ENCODE measurements around the gene KLHL42.

The KLHL42 gene

DNA sequence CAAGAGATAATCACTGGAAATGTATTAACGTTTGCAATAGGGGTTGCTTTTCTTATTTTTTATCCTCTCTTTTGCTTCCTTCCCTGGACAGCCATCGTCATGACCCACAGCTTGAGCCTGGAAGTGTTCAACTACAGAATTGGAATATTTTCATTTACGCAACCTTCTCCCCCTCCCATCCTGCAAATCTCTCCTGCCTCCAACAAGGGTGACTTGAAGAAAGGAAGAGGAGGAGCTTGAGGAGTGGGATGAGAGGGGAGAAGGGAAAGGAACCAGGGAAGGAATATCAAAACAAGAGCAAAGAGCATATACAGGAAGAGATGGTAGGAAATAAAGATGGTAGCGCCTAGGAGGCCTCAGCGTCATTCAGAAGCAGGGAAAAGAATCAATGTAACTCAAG, 1.6 kb downstream of the KLHL42 start:
- Histone ChIP-seq H3K27me3 (replicated peaks; ENCODE audit: control insufficient read depth, insufficient read depth, low read length) (no peaks in the 10 kb centered on the region), H3K9me3 (ENCODE audit: control insufficient read depth, low read length) (no peaks in the 10 kb centered on the region), H3K36me3 (ENCODE audit: control insufficient read depth, insufficient read depth, low read length, severe bottlenecking) (peaks cover 5% of the 10 kb centered on the region), H3K4me3 (ENCODE audit: low read length) (peak overlapping the region; percentile 85), H3K9ac (ENCODE audit: low read length) (peak overlapping the region; percentile 89), H3K4me1 (ENCODE audit: control insufficient read depth, insufficient read depth, low read length) (peaks cover 25% of the 10 kb centered on the region)
- peak; percentile 40 for DNase-seq (ENCODE audit: low read depth)

DNA sequence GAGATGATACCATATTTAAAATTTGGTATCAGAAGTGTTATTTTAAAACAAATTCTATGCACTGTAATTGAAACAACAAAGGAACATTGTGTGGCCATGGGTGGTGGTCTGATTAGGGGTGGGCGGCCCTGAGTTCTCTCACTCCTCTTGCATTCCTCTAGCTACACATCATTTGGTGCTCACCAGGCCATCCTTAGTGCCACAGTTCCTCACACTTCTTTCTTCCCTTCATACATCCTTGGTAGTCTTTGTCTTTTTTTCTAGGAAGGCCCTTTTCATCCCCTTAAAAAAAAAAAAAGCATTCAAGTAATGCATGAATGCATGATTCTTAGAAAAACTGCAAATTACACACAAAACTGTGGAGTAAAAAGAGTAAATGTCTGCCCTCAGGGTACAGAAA, 2.4 kb downstream of the KLHL42 start:
- H3K9me3 ChIP-seq (ENCODE audit: control insufficient read depth, low read length): no peaks in the 10 kb centered on the region
- peaks cover 25% of the 10 kb centered on the region for H3K4me1 ChIP-seq (ENCODE audit: control insufficient read depth, insufficient read depth, low read length)
- peak; percentile 6 for DNase-seq (ENCODE audit: low read depth)
- H3K9ac ChIP-seq (ENCODE audit: low read length): no peak overlapping the region
- no peak overlapping the region for H3K4me3 ChIP-seq (ENCODE audit: low read length)
- H3K36me3 ChIP-seq (ENCODE audit: control insufficient read depth, insufficient read depth, low read length, severe bottlenecking): peaks cover 5% of the 10 kb centered on the region
- H3K27me3 ChIP-seq (replicated peaks; ENCODE audit: control insufficient read depth, insufficient read depth, low read length): no peaks in the 10 kb centered on the region

DNA sequence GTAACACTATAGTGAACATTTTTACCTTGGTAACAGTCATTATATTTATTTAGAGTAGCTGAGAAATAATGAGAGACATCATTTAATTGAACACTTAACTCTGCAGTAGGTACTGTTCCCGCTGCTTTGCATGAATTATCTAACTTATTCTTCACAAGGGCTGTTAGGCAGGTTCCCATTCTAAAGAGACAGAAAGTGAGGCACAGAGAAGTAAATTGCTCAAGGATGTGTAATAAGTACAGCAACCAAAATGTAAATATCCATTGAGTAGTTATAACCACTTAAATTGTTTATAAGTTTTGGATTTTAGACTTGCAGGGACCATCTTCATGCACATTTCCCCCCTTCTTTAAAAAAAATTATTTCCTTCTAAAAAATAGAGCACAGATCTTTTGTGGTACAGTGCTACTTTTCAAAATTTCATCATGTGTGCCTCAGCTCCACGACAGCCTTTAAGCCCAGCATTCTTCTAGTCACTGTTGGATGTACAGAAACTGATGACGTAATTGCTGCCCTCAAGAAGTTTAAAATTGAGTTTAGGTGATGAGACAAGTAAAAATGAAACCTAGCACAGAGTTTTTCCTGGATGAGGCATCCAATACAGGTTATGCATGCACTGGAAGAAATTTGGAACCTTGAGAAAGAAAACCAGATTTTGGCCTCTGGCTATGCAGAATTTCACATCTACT, 6.0 kb downstream of the KLHL42 start:
- H3K4me3 ChIP-seq (ENCODE audit: low read length): no peak overlapping the region
- H3K27me3 ChIP-seq (replicated peaks; ENCODE audit: control insufficient read depth, insufficient read depth, low read length): no peaks in the 10 kb centered on the region
- peak; percentile 69 for DNase-seq (ENCODE audit: low read depth)
- peaks cover 14% of the 10 kb centered on the region for H3K4me1 ChIP-seq (ENCODE audit: control insufficient read depth, insufficient read depth, low read length)
- H3K36me3 ChIP-seq (ENCODE audit: control insufficient read depth, insufficient read depth, low read length, severe bottlenecking): peaks cover 5% of the 10 kb centered on the region
- no peak overlapping the region for H3K9ac ChIP-seq (ENCODE audit: low read length)
- H3K9me3 ChIP-seq (ENCODE audit: control insufficient read depth, low read length): no peaks in the 10 kb centered on the region

DNA sequence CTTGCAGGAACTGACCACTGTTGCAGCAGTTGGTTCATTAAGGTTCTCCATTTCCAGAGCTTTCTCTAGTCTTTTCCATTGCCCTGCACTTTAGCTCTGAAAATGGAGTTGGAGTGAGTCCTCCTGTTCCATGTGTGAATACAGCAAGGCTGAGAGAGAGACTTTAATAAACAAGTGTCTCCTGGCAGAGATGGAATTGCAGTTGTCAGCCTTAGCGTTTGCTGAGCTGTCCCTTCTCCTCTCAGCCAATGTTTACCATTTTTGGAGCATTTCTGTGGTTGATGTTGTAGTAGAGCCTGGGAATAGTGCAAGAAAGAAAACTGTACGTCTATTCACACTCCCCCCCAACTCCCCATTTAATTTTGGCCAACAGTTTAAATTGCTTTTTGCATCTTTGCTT, 7.5 kb downstream of the KLHL42 start:
- H3K4me3 ChIP-seq (ENCODE audit: low read length): no peak overlapping the region
- no peaks in the 10 kb centered on the region for H3K27me3 ChIP-seq (replicated peaks; ENCODE audit: control insufficient read depth, insufficient read depth, low read length)
- no peaks in the 10 kb centered on the region for H3K4me1 ChIP-seq (ENCODE audit: control insufficient read depth, insufficient read depth, low read length)
- peaks cover 9% of the 10 kb centered on the region for H3K36me3 ChIP-seq (ENCODE audit: control insufficient read depth, insufficient read depth, low read length, severe bottlenecking)
- H3K9me3 ChIP-seq (ENCODE audit: control insufficient read depth, low read length): no peaks in the 10 kb centered on the region
- peak; percentile 15 for DNase-seq (ENCODE audit: low read depth)
- no peak overlapping the region for H3K9ac ChIP-seq (ENCODE audit: low read length)

DNA sequence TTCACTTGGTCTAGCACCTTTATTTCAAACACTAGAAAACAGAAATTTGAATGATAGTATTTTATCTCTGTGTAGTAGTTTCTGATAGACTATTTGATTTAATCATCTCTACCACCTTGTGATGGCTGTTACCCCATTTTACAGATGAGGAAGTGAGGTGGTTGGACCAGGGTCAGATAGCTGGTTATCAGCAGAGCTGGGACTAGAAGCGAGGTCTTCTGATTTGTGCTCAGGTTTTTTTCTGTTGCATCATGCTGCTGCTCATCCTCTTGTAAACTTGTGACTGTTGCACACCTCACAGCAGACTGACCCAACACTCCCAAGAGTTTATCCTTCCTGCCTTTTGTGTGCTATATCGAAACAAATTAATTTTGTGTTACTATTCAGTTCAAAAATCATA, 10.1 kb downstream of the KLHL42 start:
- peaks cover 28% of the 10 kb centered on the region for H3K36me3 ChIP-seq (ENCODE audit: control insufficient read depth, insufficient read depth, low read length, severe bottlenecking)
- no peak for DNase-seq (ENCODE audit: low read depth)

DNA sequence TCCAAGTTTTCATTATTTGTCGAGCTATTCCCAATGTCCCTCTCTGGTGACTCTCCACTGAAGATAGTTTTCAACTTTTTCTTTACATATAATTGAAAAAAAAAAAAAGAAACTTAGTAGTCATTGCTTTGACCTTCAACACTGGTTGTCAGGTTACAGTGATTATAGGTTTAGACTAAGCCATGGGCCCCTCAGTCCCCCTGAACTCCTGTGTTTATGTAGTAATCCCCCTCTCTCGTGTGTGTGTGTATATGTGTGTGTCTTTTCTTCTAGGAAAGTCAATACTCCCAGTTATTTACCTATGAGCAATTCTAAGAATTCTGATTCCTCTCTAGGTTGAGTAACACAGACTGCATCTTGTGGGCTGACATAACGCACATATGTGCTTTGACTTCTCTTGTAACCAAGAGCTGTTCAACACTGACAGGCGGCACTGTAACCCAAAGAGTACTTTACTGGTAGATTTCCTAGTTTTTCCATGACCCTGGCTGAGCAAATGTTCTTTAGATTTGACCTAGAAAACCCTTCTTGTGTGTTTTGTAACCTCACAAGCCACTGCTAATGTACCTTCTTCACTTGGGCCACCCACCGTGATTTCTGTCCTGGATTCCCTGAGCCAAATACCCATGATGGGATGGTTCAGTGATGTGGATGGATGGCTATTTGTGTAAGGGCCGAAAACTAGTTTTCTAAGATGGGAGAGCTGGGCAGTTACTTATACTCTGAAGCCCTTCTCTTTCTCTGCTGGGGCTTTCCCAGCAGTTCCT, 15.0 kb downstream of the KLHL42 start:
- no peak overlapping the region for H3K9ac ChIP-seq (ENCODE audit: low read length)
- no peaks in the 10 kb centered on the region for H3K9me3 ChIP-seq (ENCODE audit: control insufficient read depth, low read length)

More for the DNA sequence above, 10.1 kb downstream of the KLHL42 start:
- H3K4me3 ChIP-seq (ENCODE audit: low read length): no peak overlapping the region
- no peaks in the 10 kb centered on the region for H3K4me1 ChIP-seq (ENCODE audit: control insufficient read depth, insufficient read depth, low read length)
- no peaks in the 10 kb centered on the region for H3K9me3 ChIP-seq (ENCODE audit: control insufficient read depth, low read length)
- H3K27me3 ChIP-seq (replicated peaks; ENCODE audit: control insufficient read depth, insufficient read depth, low read length): no peaks in the 10 kb centered on the region
- no peak overlapping the region for H3K9ac ChIP-seq (ENCODE audit: low read length)

DNA sequence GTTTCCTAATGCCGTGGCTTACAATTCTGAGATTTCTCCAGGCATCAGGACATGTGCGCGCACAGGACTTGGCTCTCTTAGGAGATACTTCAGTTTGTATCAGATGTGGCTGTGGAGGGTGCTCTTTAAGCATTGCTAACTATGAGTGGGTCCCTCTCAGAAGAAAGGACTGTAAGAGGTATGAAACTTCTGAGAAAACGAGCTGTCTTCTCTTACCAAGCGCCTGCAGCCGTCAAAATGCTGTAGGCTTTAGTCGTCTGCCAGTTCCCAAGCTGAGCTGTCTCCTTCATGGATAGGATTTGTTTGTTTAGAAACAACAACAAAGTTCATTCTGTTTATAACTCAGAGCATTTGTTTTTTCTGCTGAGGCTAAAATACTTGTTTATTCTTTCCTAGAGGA, 16.1 kb downstream of the KLHL42 start:
- Histone ChIP-seq H3K4me1 (ENCODE audit: control insufficient read depth, insufficient read depth, low read length) (no peaks in the 10 kb centered on the region), H3K9ac (ENCODE audit: low read length) (no peak overlapping the region)

More for the DNA sequence above, 15.0 kb downstream of the KLHL42 start:
- DNase-seq (ENCODE audit: low read depth): no peak
- H3K4me1 ChIP-seq (ENCODE audit: control insufficient read depth, insufficient read depth, low read length): no peaks in the 10 kb centered on the region
- no peak overlapping the region for H3K4me3 ChIP-seq (ENCODE audit: low read length)
- H3K27me3 ChIP-seq (replicated peaks; ENCODE audit: control insufficient read depth, insufficient read depth, low read length): no peaks in the 10 kb centered on the region
- peaks cover 71% of the 10 kb centered on the region for H3K36me3 ChIP-seq (ENCODE audit: control insufficient read depth, insufficient read depth, low read length, severe bottlenecking)

DNA sequence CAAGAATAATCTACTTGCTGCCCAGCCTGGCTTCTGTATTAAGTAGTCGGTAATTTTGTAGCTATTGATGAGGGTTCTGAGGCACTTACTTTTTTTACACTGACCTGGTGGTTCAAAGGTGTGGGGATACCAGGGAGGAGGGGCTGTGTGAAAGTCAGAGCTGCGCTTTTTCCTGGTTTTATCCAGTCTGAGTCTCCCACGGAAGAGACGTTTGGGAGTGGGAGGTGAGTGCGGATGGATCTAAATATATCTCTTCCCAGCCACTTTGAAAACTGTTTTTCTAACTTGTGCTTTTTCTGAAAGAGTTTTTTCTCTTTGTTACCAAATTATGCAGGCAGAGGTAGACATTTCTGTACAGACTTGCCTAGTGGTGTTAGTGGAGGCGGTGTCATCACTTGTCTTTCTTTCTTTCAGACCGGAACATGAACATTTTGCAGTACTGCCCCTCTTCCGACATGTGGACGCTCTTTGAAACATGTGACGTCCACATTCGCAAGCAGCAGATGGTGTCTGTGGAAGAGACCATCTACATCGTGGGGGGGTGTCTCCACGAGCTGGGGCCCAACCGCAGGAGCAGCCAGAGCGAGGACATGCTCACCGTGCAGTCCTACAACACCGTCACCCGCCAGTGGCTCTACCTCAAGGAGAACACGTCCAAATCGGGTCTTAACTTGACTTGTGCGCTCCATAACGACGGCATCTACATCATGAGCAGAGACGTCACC, 17.4 kb downstream of the KLHL42 start:
- Histone ChIP-seq H3K27me3 (replicated peaks; ENCODE audit: control insufficient read depth, insufficient read depth, low read length) (no peaks in the 10 kb centered on the region), H3K4me1 (ENCODE audit: control insufficient read depth, insufficient read depth, low read length) (no peaks in the 10 kb centered on the region), H3K4me3 (ENCODE audit: low read length) (no peak overlapping the region), H3K36me3 (ENCODE audit: control insufficient read depth, insufficient read depth, low read length, severe bottlenecking) (peaks cover 74% of the 10 kb centered on the region), H3K9me3 (ENCODE audit: control insufficient read depth, low read length) (no peaks in the 10 kb centered on the region), H3K9ac (ENCODE audit: low read length) (no peak overlapping the region)
- DNase-seq (ENCODE audit: low read depth): no peak

More for the DNA sequence above, 16.1 kb downstream of the KLHL42 start:
- Histone ChIP-seq H3K9me3 (ENCODE audit: control insufficient read depth, low read length) (no peaks in the 10 kb centered on the region), H3K36me3 (ENCODE audit: control insufficient read depth, insufficient read depth, low read length, severe bottlenecking) (peaks cover 76% of the 10 kb centered on the region), H3K27me3 (replicated peaks; ENCODE audit: control insufficient read depth, insufficient read depth, low read length) (no peaks in the 10 kb centered on the region), H3K4me3 (ENCODE audit: low read length) (no peak overlapping the region)
- no peak for DNase-seq (ENCODE audit: low read depth)

DNA sequence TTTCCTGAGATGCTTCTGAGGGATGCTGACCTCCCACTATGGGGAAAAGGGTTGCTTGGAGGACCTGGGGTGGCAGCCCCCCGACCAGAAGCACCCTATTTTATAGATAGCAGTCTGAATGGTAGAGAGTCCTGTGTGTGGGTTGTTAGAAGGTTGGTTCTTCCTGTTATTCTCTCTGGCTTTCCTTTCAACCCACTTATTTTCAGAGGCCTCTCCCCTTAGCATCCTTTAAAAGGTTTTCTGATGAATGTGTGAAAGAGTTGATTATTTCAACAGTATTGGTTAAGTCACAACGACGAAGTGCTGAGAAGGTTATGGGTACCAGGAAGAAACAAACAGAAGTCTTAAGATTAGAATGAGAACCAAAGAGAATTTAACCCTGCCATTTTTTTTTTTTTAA, 20.8 kb downstream of the KLHL42 start:
- Histone ChIP-seq H3K9ac (ENCODE audit: low read length) (no peak overlapping the region), H3K4me3 (ENCODE audit: low read length) (no peak overlapping the region), H3K4me1 (ENCODE audit: control insufficient read depth, insufficient read depth, low read length) (no peaks in the 10 kb centered on the region), H3K9me3 (ENCODE audit: control insufficient read depth, low read length) (no peaks in the 10 kb centered on the region), H3K27me3 (replicated peaks; ENCODE audit: control insufficient read depth, insufficient read depth, low read length) (no peaks in the 10 kb centered on the region), H3K36me3 (ENCODE audit: control insufficient read depth, insufficient read depth, low read length, severe bottlenecking) (peaks cover 49% of the 10 kb centered on the region)
- no peak for DNase-seq (ENCODE audit: low read depth)

DNA sequence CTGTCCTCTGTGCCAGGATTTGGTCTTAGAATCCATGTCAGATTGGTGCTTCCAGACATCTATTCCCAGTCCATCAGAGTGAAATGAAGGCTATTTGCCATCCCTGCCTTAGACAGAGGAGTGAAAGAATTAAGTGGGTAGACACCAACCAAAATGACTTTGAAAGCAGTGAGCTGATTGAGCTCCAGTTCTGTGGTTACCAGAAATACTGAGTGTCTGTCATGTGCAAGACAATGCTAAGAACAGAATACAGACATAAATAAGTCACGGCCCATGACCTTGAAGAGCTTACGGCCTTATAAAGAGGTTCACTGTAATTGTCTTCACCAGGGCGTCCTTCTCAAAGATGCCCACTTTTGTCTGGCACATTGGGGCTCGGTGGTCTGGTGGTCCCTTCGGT, 21.6 kb downstream of the KLHL42 start:
- no peak for DNase-seq (ENCODE audit: low read depth)
- H3K4me3 ChIP-seq (ENCODE audit: low read length): no peak overlapping the region
- no peaks in the 10 kb centered on the region for H3K4me1 ChIP-seq (ENCODE audit: control insufficient read depth, insufficient read depth, low read length)
- H3K36me3 ChIP-seq (ENCODE audit: control insufficient read depth, insufficient read depth, low read length, severe bottlenecking): peaks cover 42% of the 10 kb centered on the region
- no peak overlapping the region for H3K9ac ChIP-seq (ENCODE audit: low read length)
- H3K9me3 ChIP-seq (ENCODE audit: control insufficient read depth, low read length): no peaks in the 10 kb centered on the region
- H3K27me3 ChIP-seq (replicated peaks; ENCODE audit: control insufficient read depth, insufficient read depth, low read length): no peaks in the 10 kb centered on the region

DNA sequence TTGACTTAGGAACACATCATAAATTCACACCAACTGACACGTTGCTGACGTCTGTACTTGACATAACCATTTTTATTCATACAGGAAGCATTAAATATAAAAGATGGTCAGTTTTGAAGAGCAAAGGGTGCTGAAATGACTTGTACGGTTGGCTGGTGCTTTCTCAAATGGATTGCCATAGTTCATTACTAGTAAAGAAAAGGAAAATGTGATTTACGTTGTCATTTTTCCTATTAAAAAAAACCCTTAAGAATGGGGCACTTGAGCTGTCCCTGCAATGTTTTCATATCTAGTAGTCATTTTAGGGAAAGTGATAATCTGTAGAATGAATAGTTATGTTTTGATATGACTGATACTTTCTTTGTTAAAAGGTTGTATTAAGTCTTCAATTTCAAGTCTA, 22.5 kb downstream of the KLHL42 start:
- Histone ChIP-seq H3K27me3 (replicated peaks; ENCODE audit: control insufficient read depth, insufficient read depth, low read length) (no peaks in the 10 kb centered on the region), H3K36me3 (ENCODE audit: control insufficient read depth, insufficient read depth, low read length, severe bottlenecking) (peaks cover 35% of the 10 kb centered on the region), H3K4me3 (ENCODE audit: low read length) (no peak overlapping the region), H3K4me1 (ENCODE audit: control insufficient read depth, insufficient read depth, low read length) (no peaks in the 10 kb centered on the region), H3K9me3 (ENCODE audit: control insufficient read depth, low read length) (no peaks in the 10 kb centered on the region), H3K9ac (ENCODE audit: low read length) (no peak overlapping the region)
- no peak for DNase-seq (ENCODE audit: low read depth)
